Right forelimb (tissue), 1 donor: Measurements from ENCODE around the gene UBE2G2.

Experiments
- DNase-seq: peaks from one replicate; pipeline ENCODE4 v3.0.0-alpha.2; 2018

UBE2G2 gene

DNA sequence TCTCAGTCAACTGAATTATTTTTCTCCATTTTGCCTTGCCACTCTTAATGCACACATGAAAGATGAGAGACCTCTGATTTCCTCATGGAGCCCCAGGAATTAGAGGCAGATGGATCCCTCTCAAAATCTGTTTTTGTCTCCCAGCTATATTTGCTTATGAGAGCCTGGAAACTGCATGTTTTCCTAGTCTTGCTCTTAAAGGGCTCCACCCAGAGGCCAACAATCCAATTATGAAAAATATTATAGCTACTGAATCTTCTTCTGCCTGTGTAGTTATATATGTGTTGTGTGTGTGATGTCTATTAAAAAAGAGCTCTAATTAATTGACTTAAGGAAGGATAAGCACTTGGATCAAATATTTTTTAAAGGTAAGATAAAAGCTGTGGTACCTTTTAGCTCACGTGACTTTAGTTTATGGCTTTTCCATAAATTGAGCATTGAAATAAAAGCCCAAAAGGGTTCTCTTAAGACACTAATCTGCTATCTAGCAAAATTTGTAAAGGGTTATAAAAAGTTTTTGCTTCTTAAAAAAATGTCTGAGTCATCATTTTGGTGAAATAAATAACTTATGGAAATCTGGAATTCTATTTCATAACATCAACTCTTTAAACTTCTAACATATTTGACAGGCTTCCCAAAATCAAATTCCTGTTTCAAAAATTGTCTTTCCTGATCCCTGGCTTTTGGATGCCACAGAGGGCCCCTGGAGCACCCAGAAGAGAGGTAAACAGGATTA, 59.0 kb downstream of the UBE2G2 start:
- DNase-seq = no peak

DNA sequence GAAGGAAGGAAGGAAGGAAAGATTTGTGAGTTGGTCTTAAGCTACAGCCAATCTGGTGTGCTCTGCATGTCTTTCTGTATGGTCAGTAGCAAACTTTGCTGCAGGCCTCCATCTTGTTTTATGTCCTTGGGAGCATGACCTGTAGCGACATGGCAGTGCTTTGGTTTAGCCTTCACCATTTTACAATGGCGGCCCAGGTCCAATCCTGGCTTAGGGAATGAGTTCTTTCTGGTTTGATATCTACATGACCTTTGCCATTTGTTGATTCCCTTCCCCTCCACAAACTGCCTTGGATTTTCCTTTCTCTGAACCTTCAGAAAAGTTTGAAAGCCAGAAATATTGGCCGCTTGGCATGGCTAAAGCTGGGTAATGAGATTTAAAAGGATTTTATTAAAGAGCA, 59.7 kb downstream of the UBE2G2 start:
- peak; percentile 3 for DNase-seq

DNA sequence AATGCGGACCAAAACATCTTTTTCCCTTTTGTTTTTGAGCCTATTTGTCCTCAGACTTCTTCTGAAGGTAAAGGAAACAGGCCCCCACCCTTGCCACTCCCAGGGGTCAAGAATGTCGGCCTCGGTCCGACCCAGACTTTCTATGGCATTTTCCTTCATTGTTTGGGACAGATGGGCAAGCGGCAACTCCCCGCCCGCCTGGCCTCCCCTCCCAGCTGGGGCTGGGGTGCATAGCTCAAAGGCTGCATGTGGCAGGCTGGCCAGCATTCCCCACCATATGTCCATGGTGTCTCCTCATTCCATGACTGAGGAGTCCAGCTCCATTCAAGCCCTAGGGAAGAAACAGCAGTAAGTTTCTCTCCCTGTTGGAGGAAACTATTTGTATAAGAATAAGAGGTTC, 60.9 kb downstream of the UBE2G2 start:
- no peak for DNase-seq

DNA sequence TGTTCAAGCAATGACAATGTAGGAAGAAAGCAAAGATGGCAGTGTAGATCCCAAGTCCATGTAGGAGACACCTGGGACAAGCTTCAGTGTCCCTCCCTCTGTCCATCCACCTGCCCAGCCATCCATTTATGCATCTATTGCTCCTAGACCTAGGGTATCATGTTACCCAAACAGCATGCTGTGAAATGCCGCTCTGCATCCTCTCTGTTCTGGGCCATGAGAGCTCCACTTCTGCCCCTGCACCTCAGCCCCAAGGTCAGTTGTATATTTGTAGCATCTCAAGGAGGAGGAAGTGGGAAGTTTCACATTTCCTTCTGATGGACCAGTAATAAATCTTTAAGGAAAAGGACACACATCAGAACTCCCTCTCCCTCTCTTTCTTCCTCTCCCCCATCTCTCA, 62.3 kb downstream of the UBE2G2 start:
- no peak for DNase-seq

DNA sequence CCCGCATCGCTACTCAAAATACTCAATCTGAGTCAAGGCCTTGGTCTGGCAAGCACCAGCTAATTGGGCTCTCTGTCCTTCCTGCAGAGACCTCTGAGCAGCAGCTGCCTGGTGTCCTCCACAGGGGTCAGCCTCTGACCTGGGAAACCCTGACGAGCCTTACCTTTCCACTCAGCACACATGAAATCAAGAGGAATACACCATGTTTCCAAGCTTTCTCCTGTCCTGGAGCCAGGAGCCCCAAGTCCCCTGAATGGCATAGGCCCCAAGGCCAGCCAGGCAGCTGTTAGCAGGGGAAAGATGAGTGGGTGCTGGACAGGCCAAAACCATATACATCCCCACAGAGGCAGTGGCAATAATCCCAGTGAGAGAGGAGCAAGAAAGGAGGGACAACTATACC, 63.0 kb downstream of the UBE2G2 start:
- no peak for DNase-seq

DNA sequence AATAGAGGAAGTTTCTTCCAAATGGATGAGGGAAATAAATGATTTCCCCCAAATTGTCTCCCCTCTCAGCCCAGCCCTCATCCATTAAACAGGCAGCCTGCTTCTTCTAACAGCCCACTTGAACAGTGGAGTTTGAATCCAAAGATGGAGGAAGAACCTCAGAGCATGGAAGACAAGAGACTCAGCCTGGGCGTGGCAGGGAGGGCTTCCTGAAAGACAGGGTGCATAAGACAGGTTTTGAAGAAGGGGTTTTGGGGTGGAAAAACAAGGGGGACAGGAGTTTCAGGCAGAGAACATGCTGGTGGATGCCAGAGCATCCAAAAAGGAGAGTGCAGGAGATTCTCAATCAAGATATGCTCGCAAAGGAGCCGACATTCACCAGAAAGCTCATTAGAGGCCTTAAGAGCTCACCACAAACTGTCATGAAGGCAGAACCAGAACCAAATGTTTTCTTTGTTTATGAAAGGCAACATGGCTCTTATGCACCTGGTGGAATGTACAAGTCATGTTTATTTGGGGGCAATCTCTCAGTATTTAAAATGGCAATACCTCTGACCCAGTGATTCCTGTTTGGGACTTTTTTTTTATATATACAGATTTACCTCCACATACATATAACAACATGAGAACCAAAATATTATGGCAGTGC, 63.8 kb downstream of the UBE2G2 start:
- no peak for DNase-seq

DNA sequence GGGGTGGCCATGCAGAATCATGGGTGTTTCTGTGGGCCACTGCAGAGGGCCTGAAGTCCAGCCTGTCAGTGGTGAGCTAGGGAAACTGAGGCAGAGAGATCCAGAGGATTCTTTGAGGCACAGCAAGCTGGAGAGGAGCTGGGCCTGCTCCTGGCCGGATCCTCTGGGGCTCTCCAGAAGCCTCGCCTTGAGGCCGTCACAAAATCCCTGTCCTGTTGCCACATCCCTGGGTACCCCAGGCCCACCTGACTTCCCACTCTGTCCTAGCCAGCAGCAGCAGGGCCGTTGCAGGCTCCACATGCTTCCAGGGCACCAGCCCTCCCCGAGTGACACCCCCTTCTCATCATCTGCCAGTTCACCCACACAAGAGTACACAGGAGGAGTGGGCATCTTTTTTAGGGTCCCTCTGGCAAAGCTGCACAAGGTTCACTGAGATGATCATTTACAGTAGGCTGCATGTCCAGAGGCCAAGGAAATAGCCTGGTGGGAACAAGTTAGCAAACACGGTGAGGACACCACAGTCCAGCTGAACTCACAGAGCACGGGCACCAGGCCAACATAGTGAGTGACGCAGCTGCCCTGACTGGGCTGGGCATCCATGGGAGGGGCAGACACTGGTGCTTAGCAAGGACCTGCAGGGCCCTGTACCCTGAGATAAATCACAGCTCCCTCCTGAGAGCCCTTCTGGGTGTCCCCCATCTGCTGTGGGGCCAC, 65.2 kb downstream of the UBE2G2 start:
- DNase-seq = no peak

DNA sequence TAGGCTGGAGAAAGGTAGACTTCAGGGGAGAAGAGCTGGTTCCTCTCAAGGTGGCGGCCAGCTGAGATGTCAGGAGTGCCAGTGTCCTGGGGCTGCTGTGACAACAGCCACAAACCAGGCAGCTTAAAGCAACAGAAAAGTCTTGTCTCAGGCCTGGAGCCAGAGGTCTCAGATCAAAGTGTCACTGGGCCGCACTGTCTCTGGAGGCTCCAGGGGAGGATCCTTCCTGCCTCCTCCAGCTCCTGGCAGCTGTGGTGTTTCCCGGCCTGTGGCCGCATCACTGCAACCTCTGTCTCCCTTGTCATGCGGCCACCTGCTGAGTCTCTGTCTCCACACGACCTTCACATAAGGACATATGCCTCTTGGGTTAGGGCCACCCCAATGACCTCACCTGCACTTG, 65.8 kb downstream of the UBE2G2 start:
- DNase-seq = no peak

DNA sequence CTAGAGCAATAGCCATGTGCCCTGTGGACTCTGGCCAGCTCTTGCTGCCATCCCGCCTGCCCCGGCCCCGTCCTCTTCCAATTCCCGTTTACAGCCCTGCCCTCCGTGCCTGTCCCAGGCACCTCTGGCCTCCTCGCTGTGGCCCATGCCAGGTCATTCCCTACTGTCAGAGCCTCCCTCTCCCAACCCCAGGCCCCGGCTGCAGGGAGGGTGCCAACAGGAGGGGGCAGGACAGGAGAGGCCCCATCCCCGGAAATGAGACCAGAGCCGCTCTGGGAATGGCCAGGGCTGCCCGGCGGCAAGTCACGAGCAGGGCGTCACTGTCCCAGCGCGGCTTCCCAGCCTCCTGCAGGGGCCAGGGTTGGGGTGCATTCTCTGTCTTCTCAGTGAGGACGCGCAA, 66.8 kb downstream of the UBE2G2 start:
- no peak for DNase-seq

DNA sequence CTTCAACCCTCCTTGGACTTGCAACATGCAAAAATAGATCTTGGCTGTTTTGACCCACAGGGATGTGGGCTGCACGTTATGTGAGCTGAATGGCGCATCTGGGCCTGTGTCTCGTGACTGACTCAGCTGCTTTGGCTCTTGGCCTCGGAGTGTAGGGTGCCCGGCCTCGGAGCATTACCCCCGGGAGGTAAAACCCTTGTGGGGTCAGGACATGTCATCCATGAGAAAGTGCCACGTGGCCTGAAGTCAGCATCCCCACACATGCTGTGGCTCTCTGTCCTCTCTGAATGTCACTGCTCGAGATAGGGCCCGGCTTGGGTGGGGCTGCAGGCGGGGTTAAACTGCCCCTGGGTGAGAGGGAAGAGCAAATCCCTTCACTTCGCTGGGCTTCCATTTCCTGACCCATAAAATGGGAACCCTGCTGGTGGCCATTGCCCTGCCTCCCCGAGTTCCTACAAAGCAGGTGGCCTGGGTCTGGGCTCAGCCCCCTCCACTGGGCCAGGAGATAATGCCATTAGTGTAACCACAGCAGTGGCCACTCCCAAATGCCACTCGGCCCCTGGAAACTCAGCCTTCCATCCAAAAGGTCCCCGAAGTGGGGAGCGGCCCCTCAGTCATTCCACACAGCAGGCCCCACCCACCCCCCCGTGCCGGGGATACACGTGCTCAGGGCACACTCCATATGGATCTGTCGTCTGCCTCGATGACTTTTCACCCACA, 67.4 kb downstream of the UBE2G2 start:
- DNase-seq = no peak

DNA sequence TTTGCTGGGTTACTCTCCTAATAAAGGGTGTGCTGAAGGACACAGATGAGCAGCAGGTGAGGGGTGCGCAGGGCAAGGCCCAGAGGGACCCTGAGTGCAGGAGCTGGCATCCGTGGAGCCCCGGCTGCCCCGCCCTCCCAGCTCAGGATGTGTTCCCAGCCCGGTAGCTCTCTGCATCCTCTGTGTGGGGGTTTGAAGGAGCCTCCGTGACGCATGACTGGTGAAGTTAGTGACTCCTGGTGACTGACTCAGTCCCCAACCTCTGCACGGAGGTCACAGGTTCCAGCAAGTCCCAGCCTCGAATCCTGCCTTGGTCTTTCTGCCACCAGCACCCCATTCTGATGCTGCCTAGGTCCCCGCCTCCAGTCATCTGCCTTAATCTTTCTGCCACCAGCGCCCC, 68.7 kb downstream of the UBE2G2 start:
- no peak for DNase-seq

DNA sequence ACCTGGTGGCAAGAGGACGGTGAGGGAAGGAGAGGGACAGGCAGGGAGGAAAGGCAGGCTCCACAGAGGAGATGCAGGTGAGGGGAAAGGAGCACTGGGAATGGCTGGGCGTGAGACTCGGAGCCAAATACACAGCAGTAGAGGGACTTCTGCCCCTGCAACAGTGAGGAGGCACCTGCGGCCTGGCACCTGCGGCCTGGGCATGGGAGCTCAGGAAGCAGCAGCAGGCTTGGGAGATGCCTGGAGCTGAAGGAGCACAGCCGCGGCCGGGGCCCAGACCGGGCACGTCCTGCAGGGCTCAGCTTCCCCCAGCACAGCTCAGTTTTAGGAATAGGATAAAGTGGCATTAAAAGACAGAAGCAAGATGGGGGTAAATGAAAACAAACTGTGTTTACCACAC, 69.4 kb downstream of the UBE2G2 start:
- no peak for DNase-seq

DNA sequence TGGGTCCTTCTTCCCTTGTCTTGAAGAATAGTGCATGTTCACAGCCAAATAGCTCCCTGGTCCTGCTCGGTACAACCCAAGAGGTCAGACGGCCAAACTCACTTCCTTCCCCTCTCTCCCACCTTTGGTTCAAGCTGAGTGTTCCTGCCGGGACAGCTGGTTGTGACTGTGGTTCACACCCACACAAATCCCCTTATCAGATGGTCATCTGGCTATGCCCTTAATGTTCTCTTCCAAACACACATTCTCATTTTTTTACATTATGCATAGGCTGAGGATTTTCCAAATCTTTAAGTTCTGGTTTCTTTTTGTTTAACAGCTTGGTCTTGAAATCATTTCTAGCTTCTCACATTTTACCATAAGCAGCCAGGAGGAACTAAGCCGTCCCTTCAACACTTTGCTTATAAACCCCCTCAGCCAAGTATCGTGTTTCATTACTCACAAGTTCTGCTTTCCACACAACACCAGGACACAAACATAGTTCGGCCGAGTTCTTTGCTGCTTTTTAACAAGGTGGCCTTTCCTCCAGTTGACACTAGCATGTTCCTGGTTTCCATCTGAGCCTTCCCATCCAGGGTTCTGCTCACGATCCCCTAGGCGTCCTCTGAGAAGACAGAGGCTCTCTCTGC, 70.6 kb downstream of the UBE2G2 start:
- no peak for DNase-seq

DNA sequence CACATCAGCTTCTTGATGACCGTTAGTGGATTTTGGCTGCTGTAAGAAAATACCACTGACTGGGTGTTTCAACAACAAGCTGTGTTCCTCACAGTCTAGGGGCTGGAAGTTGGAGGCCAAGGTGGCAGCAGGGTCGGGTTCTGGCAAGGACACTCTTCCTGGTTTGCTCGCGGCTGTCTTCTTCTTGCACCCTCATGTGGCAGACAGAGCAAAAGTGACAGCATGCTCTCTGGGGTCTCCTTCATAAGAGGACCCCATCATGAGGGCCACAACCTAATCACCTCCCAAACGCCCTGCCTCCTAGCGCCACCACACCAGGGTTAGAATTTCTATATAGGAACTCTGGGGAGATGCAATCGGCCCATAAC, 71.6 kb downstream of the UBE2G2 start:
- no peak for DNase-seq

DNA sequence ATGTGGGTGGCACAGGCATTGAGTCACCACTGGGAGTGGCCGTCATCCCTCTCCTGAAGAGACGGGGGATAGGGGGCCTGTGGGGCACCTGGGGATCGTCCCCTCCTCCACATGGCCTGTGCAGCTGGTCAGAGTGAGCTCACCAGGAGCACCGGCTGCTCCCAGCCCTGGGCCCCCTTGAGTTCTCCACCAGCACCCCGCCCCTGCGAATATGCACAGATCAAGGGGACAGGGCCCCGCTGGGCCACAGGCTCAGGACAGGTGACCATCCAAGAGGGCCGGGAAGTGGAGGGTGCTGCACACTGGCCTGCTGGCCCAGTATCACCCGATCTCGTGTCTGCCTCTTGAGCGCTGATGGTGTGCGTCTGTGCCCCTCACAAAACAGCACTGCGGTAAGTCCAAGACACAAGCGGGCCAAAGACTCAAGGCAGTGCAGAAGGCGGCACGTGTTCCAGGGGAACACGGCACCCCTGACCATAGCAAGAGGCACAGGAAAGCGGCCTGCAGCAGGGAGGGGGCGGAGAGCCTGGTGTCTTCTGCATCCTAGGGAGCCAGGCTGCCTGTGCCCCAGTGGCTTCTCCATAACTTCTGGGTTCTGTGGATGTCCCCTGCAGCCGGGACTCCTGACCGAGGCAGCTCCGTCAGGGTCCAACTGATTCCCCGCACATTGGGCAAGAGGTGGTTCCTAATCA, 72.1 kb downstream of the UBE2G2 start:
- no peak for DNase-seq

DNA sequence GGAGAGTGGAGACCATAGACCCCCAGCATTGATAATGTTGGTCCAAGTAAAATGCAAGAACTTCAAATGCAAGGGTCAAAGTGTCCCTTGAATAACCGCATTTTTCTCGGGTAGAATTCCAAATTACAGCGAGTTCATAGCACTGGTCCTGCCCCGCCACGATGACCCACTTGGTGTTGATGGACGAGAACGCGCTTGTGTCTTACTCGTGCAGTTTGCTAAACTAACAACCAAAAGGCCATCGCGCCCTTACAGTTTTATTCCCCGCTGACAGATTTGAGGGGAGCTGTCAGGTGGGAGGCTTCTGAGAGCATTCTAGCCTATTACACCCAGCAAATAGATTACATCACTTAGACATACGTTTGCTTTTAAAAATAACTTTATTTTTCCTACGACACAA, 72.9 kb downstream of the UBE2G2 start:
- DNase-seq = no peak

DNA sequence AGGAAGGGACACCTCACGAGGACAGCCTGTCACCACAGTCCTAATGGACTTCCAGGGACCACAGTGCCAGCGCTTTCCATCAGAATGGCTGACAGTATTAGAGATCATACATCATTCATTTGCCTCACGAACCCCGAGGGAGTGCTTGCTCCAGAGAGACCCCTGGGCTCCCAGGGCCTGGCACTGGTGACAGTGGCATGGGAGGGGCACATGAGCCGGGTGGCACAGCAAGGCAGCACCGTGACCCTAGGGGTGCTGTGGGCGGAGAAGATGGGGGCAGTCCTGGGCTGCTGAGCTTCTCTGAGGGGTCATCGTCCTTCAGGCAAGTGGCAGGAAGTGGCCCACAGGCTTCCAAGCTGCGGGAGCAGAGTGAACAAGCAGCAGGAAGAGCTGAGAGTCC, 73.9 kb downstream of the UBE2G2 start:
- no peak for DNase-seq

DNA sequence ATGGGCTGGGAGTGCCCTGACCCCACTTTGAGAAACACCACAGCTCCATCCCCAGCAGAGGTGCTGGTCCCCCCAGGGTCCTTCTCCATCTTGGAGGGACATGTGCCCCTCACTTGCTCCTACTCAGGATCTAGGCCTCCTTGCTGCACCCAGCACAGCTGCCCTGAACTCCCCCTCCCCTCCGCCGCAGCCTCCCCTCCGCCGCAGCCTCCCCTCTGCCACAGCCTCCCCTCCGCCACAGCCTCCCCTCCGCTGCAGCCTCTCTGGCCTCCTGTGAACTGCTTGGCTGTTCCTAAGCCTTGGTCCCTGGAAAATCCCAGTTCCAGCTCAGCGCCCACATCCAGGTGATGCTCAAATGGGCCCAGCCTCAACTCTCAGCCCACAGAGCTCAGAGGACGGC, 74.3 kb downstream of the UBE2G2 start:
- no peak for DNase-seq

DNA sequence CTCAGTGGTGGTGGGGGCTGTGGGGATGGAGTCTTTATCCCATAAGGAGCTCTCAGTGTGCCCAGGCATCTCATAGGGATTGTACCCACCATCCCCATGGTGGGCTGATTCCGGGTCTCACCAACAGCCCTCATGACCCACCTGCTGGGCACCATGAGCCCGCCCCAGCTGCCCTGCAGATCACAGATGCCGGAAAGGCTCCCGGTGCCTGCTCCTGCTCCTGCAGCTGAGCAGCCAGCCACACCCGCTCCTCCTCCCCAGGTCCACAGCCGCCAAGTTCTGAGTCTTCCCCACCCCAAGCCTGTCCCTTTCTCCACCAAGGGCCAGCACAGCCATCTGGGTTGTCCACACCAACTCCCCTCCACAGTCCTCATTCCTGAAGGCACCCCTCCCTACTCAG, 74.8 kb downstream of the UBE2G2 start:
- DNase-seq = no peak

DNA sequence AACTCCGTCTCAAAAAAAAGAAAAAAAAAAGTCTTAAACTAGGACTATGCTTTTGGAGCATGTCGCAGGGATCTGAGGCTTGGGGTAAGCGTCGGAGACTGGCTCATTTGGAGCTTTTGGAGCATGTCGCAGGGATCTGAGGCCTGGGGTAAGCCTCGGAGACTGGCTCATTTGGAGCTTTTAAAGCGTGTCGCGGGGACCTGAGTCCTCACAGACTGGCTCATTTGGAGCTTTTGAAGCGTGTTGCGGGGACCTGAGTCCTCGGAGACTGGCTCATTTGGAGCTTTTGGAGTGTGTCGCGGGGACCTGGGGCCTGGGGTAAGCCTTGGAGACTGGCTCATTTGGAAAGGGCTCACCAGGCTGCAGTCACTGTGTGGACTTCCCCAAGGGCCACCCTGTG, 76.7 kb downstream of the UBE2G2 start:
- no peak for DNase-seq

DNA sequence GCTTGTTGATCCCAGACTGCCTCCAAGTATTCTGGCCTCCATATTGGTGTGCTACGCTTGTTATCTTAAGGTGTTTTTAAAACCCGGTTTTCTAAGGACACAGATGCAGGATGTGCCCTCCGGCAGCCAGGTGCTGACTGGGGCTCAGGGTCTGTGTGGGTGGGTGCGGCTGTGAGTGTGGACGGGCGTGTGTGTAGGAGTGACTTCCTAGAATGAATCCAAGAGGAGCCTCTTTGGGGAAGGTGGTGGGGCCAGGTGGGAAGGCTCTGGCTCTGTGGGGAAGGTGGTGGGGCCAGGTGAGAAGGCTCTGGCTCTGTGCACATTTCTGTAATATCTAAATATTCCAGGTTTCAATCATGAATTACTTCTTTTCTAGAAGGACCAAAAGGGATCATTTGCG, 77.4 kb downstream of the UBE2G2 start:
- no peak for DNase-seq
